H9 (cell line): ENCODE measurements around the gene RAD51D. TPM values are rescaled to one million over a fixed set of nuclear protein-coding genes. Genes with fewer than 3 reads are reported as not detected.

Experiments
- DNase-seq: peaks from one replicate; pipeline ENCODE4 v3.0.0-alpha.2; 2017
- H2AFZ ChIP-seq: one replicate; pipeline ENCODE4 v1.6.1; 2013; ENCODE audit warnings: mild to moderate bottlenecking, low read length, control low read depth, moderate library complexity
- H2AK5ac ChIP-seq: 2 replicates; pipeline ENCODE4 v1.6.1; 2013; ENCODE audit warnings: low read length, control low read depth, mixed read lengths; ENCODE audit not compliant: insufficient read length
- H2BK120ac ChIP-seq: one replicate; pipeline ENCODE4 v1.6.1; 2013; ENCODE audit warnings: low read depth, mild to moderate bottlenecking, low read length, control low read depth, inconsistent platforms; ENCODE audit not compliant: poor library complexity, severe bottlenecking
- H2BK12ac ChIP-seq: 2 replicates; pipeline ENCODE4 v1.6.1; 2013; ENCODE audit warnings: low read length, control low read depth, mixed read lengths, low read depth; ENCODE audit not compliant: insufficient read length
- H2BK15ac ChIP-seq: 2 replicates; pipeline ENCODE4 v1.6.1; 2013; ENCODE audit warnings: low read depth, low read length, control low read depth
- H2BK20ac ChIP-seq: one replicate; pipeline ENCODE4 v1.6.1; 2013; ENCODE audit warnings: low read depth, mild to moderate bottlenecking, low read length, control low read depth, inconsistent platforms; ENCODE audit not compliant: poor library complexity, severe bottlenecking
- H2BK5ac ChIP-seq: 2 replicates; pipeline ENCODE4 v1.6.1; 2013; ENCODE audit warnings: low read length, control low read depth, mixed read lengths; ENCODE audit not compliant: insufficient read length
- H3K14ac ChIP-seq: 2 replicates; pipeline ENCODE4 v1.6.1; 2013; ENCODE audit warnings: low read length, control low read depth; ENCODE audit not compliant: insufficient read depth
- H3K18ac ChIP-seq: 2 replicates; pipeline ENCODE4 v1.6.1; 2013; ENCODE audit warnings: low read depth, mild to moderate bottlenecking, mixed read lengths, low read length, control low read depth; ENCODE audit not compliant: insufficient read length
- H3K23ac ChIP-seq: 2 replicates; pipeline ENCODE4 v1.6.1; 2013; ENCODE audit warnings: low read length, control low read depth, mixed read lengths, low read depth; ENCODE audit not compliant: insufficient read length
- H3K23me2 ChIP-seq: 2 replicates; pipeline ENCODE4 v1.6.1; 2013; ENCODE audit warnings: low read depth, mild to moderate bottlenecking, mixed read lengths, low read length, control low read depth; ENCODE audit not compliant: insufficient read length, poor library complexity, severe bottlenecking
- H3K27ac ChIP-seq: 2 replicates; pipeline ENCODE4 v1.5.1; 2013; ENCODE audit warnings: low read length, control low read depth, mixed read lengths, low read depth; ENCODE audit not compliant: insufficient read length
- H3K27me3 ChIP-seq: 2 replicates; pipeline ENCODE4 v1.6.1; 2013; ENCODE audit warnings: low read length, control low read depth, inconsistent platforms; ENCODE audit not compliant: insufficient read depth
- H3K4ac ChIP-seq: 2 replicates; pipeline ENCODE4 v1.6.1; 2013; ENCODE audit warnings: low read depth, mild to moderate bottlenecking, control low read depth, inconsistent platforms, low read length, moderate library complexity
- H3K4me1 ChIP-seq: 2 replicates; pipeline ENCODE4 v1.6.1; 2013; ENCODE audit warnings: low read length, control low read depth, inconsistent platforms; ENCODE audit not compliant: insufficient read depth
- H3K4me2 ChIP-seq: 2 replicates; pipeline ENCODE4 v1.6.1; 2013; ENCODE audit warnings: low read length, control low read depth, mixed read lengths; ENCODE audit not compliant: insufficient read length, insufficient read depth
- H3K56ac ChIP-seq: 2 replicates; pipeline ENCODE4 v1.6.1; 2013; ENCODE audit warnings: low read depth, mild to moderate bottlenecking, mixed read lengths, low read length, control low read depth; ENCODE audit not compliant: insufficient read length
- H3K79me1 ChIP-seq: 2 replicates; pipeline ENCODE4 v1.6.1; 2013; ENCODE audit warnings: low read depth, mild to moderate bottlenecking, moderate library complexity, low read length, control low read depth, inconsistent platforms; ENCODE audit not compliant: insufficient read depth, poor library complexity, severe bottlenecking
- H3K79me2 ChIP-seq: 2 replicates; pipeline ENCODE4 v1.6.1; 2013; ENCODE audit warnings: low read length, control low read depth, inconsistent platforms; ENCODE audit not compliant: insufficient read depth
- H3K9ac ChIP-seq: 2 replicates; pipeline ENCODE4 v1.6.1; 2013; ENCODE audit warnings: low read length, control low read depth, mixed read lengths; ENCODE audit not compliant: insufficient read length; ENCODE audit errors: extremely low read depth
- H3K9me3 ChIP-seq: one replicate; pipeline ENCODE4 v1.6.1; 2013; ENCODE audit warnings: low read depth, low read length, inconsistent platforms; ENCODE audit not compliant: control insufficient read depth
- H3T11ph ChIP-seq: one replicate; pipeline ENCODE4 v1.6.1; 2013; ENCODE audit warnings: mild to moderate bottlenecking, low read length, control low read depth, inconsistent platforms
- H4K20me1 ChIP-seq: one replicate; pipeline ENCODE4 v1.6.1; 2013; ENCODE audit not compliant: control insufficient read depth, insufficient read length, insufficient read depth
- H4K5ac ChIP-seq: 2 replicates; pipeline ENCODE4 v1.6.1; 2013; ENCODE audit warnings: low read depth, mild to moderate bottlenecking, mixed read lengths, low read length, control low read depth; ENCODE audit not compliant: insufficient read length
- H4K8ac ChIP-seq: replicated peaks from 2 replicates; pipeline ENCODE4 v1.6.1; 2013; ENCODE audit warnings: low read length, control low read depth, mixed read lengths, low read depth; ENCODE audit not compliant: insufficient read length
- H4K91ac ChIP-seq: 2 replicates; pipeline ENCODE4 v1.6.1; 2013; ENCODE audit warnings: low read depth, mild to moderate bottlenecking, moderate library complexity, mixed read lengths, low read length, control low read depth; ENCODE audit not compliant: insufficient read length
- H3K27ac Mint-ChIP-seq, 3 experiments: 2 replicates in 2 of 3; 3 replicates in 1 of 3; pipeline ENCODE4 v1.8.0; 2020 to 2021; ENCODE audit warnings: mixed read lengths in 3 of 3, mild to moderate bottlenecking in 1 of 3, moderate library complexity in 1 of 3
- H3K27me3 Mint-ChIP-seq: 2 replicates; pipeline ENCODE4 v1.8.0; 2021; ENCODE audit warnings: low read depth, mild to moderate bottlenecking, moderate library complexity, mixed read lengths
- H3K36me3 Mint-ChIP-seq, 3 experiments: 2 replicates in 2 of 3; 3 replicates in 1 of 3; pipeline ENCODE4 v1.8.0; 2020 to 2021; ENCODE audit warnings: low read depth in 3 of 3, mixed read lengths in 3 of 3; ENCODE audit not compliant: insufficient read depth in 1 of 3
- H3K4me1 Mint-ChIP-seq, 2 experiments: 2 replicates each; pipeline ENCODE4 v1.8.0; 2020; ENCODE audit warnings: mixed read lengths in 2 of 2
- H3K4me3 Mint-ChIP-seq, 2 experiments: 2 replicates in 1 of 2; 3 replicates in 1 of 2; pipeline ENCODE4 v1.8.0; 2020 to 2021; ENCODE audit warnings: mild to moderate bottlenecking in 2 of 2, mixed read lengths in 2 of 2, moderate library complexity in 1 of 2
- H3K9me3 Mint-ChIP-seq, 2 experiments: 2 replicates in 1 of 2; 3 replicates in 1 of 2; pipeline ENCODE4 v1.8.0; 2020; ENCODE audit warnings: mild to moderate bottlenecking in 2 of 2, mixed read lengths in 2 of 2, moderate library complexity in 1 of 2
- CTCF ChIP-seq: fragments of 200-600 bp; sonication (generic); conservative IDR thresholded peaks from 3 replicates; pipeline ENCODE4 v1.8.0; 2021; ENCODE audit warnings: antibody characterized with exemption, mild to moderate bottlenecking
- WGBS: extraction: QIAGEN DNeasy Blood & Tissue Kit; methylation state at CpG from one replicate; pipeline ENCODE4 v1.1.7; 2013; ENCODE audit warnings: missing lambda C conversion rate, low lambda C conversion rate, mixed read lengths; ENCODE audit not compliant: insufficient read length; ENCODE audit errors: extremely low coverage; 5-methylcytosine and 5-hydroxymethylcytosine counted together
- total RNA-seq: library from RNA; stranded (reverse); gene quantifications from 2 replicates; pipeline ENCODE4 v1.2.1, GENCODE V29; 2021

Gene RAD51D
- total RNA-seq, 1 experiment from 2014 or later = 15.8 TPM

DNA sequence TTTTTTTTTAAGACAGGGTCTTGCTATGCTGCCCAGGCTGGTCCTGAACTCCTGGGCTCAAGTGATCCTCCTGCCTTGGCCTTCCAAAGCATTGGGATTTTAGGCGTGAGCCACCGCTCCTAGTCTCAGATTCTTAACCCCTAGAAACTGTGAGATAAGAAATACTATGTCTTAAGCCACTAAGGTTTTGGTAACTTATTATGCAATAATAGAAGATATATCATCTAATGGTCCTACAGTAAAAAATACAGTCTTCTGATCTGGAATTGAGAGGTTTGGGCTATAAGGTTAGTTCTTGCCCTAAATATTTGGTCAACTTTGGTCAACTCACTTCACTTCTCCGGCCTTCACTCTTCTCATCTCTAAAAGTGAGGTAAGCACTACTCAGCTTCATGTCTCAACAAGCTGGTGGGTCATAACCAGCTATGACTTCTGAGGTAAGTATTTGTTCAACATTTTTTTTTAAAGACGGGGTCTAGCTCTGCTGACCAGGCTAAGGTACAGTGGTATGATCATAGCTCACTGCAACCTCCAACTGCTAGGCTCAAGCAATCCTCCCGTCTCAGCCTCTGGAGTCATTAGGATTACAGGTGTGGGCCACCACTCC lies 14.7 kb downstream of the RAD51D start:
- H4K20me1 ChIP-seq = no peaks in the 10 kb centered on the region
- no peaks in the 10 kb centered on the region for H3K4me1 Mint-ChIP-seq
- peaks cover 2 to 48% (median 42%) of the 10 kb centered on the region in 3 experiments; a peak in 6 of 7 replicates for H3K36me3 Mint-ChIP-seq

More for the DNA sequence above, 14.7 kb downstream of the RAD51D start:
- Histone ChIP-seq H2BK120ac (no peak overlapping the region), H3K79me2 (no peaks in the 10 kb centered on the region), H2BK15ac (no peak overlapping the region), H3K4ac (no peak overlapping the region), H3K14ac (no peak overlapping the region), H3K9ac (no peak overlapping the region), H2BK5ac (no peak overlapping the region), H3K4me2 (no peak overlapping the region), H4K91ac (no peak overlapping the region), H2BK20ac (no peak overlapping the region), H3K4me1 (no peaks in the 10 kb centered on the region), H3K23ac (no peak overlapping the region), H3K56ac (no peak overlapping the region), H2AK5ac (no peak overlapping the region), H3T11ph (no peak overlapping the region), H4K5ac (no peak overlapping the region), H3K27me3 (no peaks in the 10 kb centered on the region), H2AFZ (no peak overlapping the region), H3K27ac (no peak overlapping the region), H3K9me3 (no peaks in the 10 kb centered on the region), H3K23me2 (no peaks in the 10 kb centered on the region), H2BK12ac (no peak overlapping the region), H4K8ac (no peak overlapping the region), H3K79me1 (no peaks in the 10 kb centered on the region), H3K18ac (no peak overlapping the region)
- Mint-ChIP-seq H3K9me3 (no peaks in the 10 kb centered on the region), H3K27ac (no peak overlapping the region; a peak in 1 of 7 replicates), H3K4me3 (no peak overlapping the region), H3K27me3 (no peaks in the 10 kb centered on the region)
- TF ChIP-seq CTCF = no peak
- DNase-seq = no peak
- WGBS = no CpG with 5 or more reads among the region's 5 CpGs
